ENCODE data around the gene ADAMTS6.

ADAMTS6 gene

GRCh38 chr5:65307088-65307487 is 174.6 kb downstream of the ADAMTS6 start:
- H3K4me1 ChIP-seq, result no peaks in the 10 kb centered on the region
- H3K36me3 ChIP-seq, result no peaks in the 10 kb centered on the region
- no peaks in the 10 kb centered on the region for H3K9me3 ChIP-seq
- DNase-seq, result no peak
- TF ChIP-seq CTCF (IDR thresholded peaks at IDR 0.05; ENCODE audit: low read depth, low read length), result no peak
- peaks cover 10% of the 10 kb centered on the region for H3K27me3 ChIP-seq
- H3K4me3 ChIP-seq (ENCODE audit: low read depth, low read length), result no peak overlapping the region

GRCh38 chr5:65305913-65306312 is 175.8 kb downstream of the ADAMTS6 start:
- Histone ChIP-seq H3K36me3 (no peaks in the 10 kb centered on the region), H3K4me3 (ENCODE audit: low read depth, low read length) (no peak overlapping the region), H3K9me3 (no peaks in the 10 kb centered on the region), H3K27me3 (peaks cover 10% of the 10 kb centered on the region; the same call in 1 of the 2 replicates), H3K4me1 (no peaks in the 10 kb centered on the region)
- no peak for TF ChIP-seq CTCF (IDR thresholded peaks at IDR 0.05; ENCODE audit: low read depth, low read length)
- no peak for DNase-seq

GRCh38 chr5:65299861-65300260 is 181.9 kb downstream of the ADAMTS6 start:
- no peaks in the 10 kb centered on the region for H3K9me3 ChIP-seq
- H3K36me3 ChIP-seq, result no peaks in the 10 kb centered on the region
- H3K27me3 ChIP-seq, result no peaks in the 10 kb centered on the region
- no peak overlapping the region for H3K4me3 ChIP-seq (ENCODE audit: low read depth, low read length)
- no peak for TF ChIP-seq CTCF (IDR thresholded peaks at IDR 0.05; ENCODE audit: low read depth, low read length)
- no peak for DNase-seq
- H3K4me1 ChIP-seq, result no peaks in the 10 kb centered on the region

GRCh38 chr5:65296067-65296466 is 185.7 kb downstream of the ADAMTS6 start:
- DNase-seq, result no peak
- no peaks in the 10 kb centered on the region for H3K9me3 ChIP-seq
- H3K36me3 ChIP-seq, result no peaks in the 10 kb centered on the region
- no peak for TF ChIP-seq CTCF (IDR thresholded peaks at IDR 0.05; ENCODE audit: low read depth, low read length)
- H3K4me1 ChIP-seq, result no peaks in the 10 kb centered on the region
- H3K27me3 ChIP-seq, result no peaks in the 10 kb centered on the region
- H3K4me3 ChIP-seq (ENCODE audit: low read depth, low read length), result no peak overlapping the region

- Histone ChIP-seq H3K9me3 (no peaks in the 10 kb centered on the region), H3K36me3 (no peaks in the 10 kb centered on the region), H3K27me3 (no peaks in the 10 kb centered on the region), H3K4me3 (ENCODE audit: low read depth, low read length) (no peak overlapping the region), H3K4me1 (no peaks in the 10 kb centered on the region)
- DNase-seq, result no peak
- TF ChIP-seq CTCF (IDR thresholded peaks at IDR 0.05; ENCODE audit: low read depth, low read length), result no peak
Measured at GRCh38 chr5:65292196-65292595, 189.5 kb downstream of the ADAMTS6 start.

GRCh38 chr5:65290677-65291076 is 191.0 kb downstream of the ADAMTS6 start:
- no peak for TF ChIP-seq CTCF (IDR thresholded peaks at IDR 0.05; ENCODE audit: low read depth, low read length)
- Histone ChIP-seq H3K9me3 (no peaks in the 10 kb centered on the region), H3K4me1 (no peaks in the 10 kb centered on the region), H3K36me3 (no peaks in the 10 kb centered on the region), H3K27me3 (no peaks in the 10 kb centered on the region), H3K4me3 (ENCODE audit: low read depth, low read length) (no peak overlapping the region)
- DNase-seq, result no peak
